Fibroblast of lung (primary cell): Measurements from ENCODE around the gene LTBP1. TPM values are rescaled to one million over a fixed set of nuclear protein-coding genes. Genes with fewer than 3 reads are reported as not detected.

Experiments
- DNase-seq, 2 donors: peaks; one replicate each; pipeline versions ENCODE4 v3.0.0 to v3.0.0-alpha.2; 2010; ENCODE audit warnings: low read depth in 2 of 2
- H2AFZ ChIP-seq: 2 replicates; pipeline ENCODE4 v1.5.1; 2012; ENCODE audit warnings: low read length, control low read depth, inconsistent platforms
- H3K27ac ChIP-seq: 2 replicates; pipeline ENCODE4 v1.5.1; 2011; ENCODE audit warnings: low read length, control low read depth; ENCODE audit not compliant: insufficient read depth
- H3K27me3 ChIP-seq: 2 replicates; pipeline ENCODE4 v1.5.1; 2011; ENCODE audit warnings: mild to moderate bottlenecking, low read length; ENCODE audit not compliant: control insufficient read depth, insufficient read depth
- H3K36me3 ChIP-seq: 2 replicates; pipeline ENCODE4 v1.5.1; 2011; ENCODE audit warnings: low read length; ENCODE audit not compliant: control insufficient read depth, insufficient read depth
- H3K4me1 ChIP-seq: 2 replicates; pipeline ENCODE4 v1.5.1; 2011; ENCODE audit warnings: low read length; ENCODE audit not compliant: control insufficient read depth, insufficient read depth; ENCODE audit errors: extremely low read depth
- H3K4me2 ChIP-seq: 2 replicates; pipeline ENCODE4 v1.5.1; 2011; ENCODE audit warnings: low read length, control low read depth; ENCODE audit not compliant: insufficient read depth; ENCODE audit errors: extremely low read depth
- H3K4me3 ChIP-seq, 4 experiments: fragments of 200-600 bp in 1 of 4; sonication (generic) in 1 of 4; replicated peaks in 1 of 4; 2 replicates each; pipeline ENCODE4 v1.5.1; 2011 to 2016; ENCODE audit warnings: low read length in 4 of 4, low read depth in 3 of 4, mild to moderate bottlenecking in 3 of 4, control low read depth in 2 of 4, inconsistent platforms in 1 of 4, mixed read lengths in 1 of 4; ENCODE audit not compliant: insufficient read depth in 1 of 4; ENCODE audit errors: control extremely low read depth in 1 of 4
- H3K79me2 ChIP-seq: 2 replicates; pipeline ENCODE4 v1.5.1; 2012; ENCODE audit warnings: mild to moderate bottlenecking, low read length, inconsistent platforms; ENCODE audit not compliant: control insufficient read depth, insufficient read depth
- H3K9ac ChIP-seq: 2 replicates; pipeline ENCODE4 v1.5.1; 2011; ENCODE audit warnings: mild to moderate bottlenecking, low read length, control low read depth; ENCODE audit not compliant: insufficient read depth
- H3K9me3 ChIP-seq: 2 replicates; pipeline ENCODE4 v1.5.1; 2012; ENCODE audit warnings: low read depth, low read length; ENCODE audit not compliant: control insufficient read depth, insufficient read depth
- H4K20me1 ChIP-seq: 2 replicates; pipeline ENCODE4 v1.5.1; 2011; ENCODE audit warnings: low read length; ENCODE audit not compliant: control insufficient read depth, insufficient read depth; ENCODE audit errors: extremely low read depth
- EZH2 ChIP-seq: IDR thresholded peaks from 2 replicates; pipeline ENCODE4 v1.5.1; 2012; ENCODE audit warnings: low read length, control low read depth, mild to moderate bottlenecking; ENCODE audit errors: missing control alignments
- polyA plus RNA-seq, 2 donors: library from polyadenylated mRNA; depleted of rRNA in 1 of 2; stranded (reverse) in 1 of 2; unstranded in 1 of 2; fragments of >200 nt; gene quantifications; 2 replicates each; pipeline ENCODE4 v1.2.1, GENCODE V29; 2011 to 2012; ENCODE audit warnings: missing spikeins in 1 of 2
- total RNA-seq: library from RNA; depleted of rRNA; stranded (reverse); fragments of >200 nt; gene quantifications from 2 replicates; pipeline ENCODE4 v1.2.1, GENCODE V29; 2014
- TF ChIP-seq, protein P1 (sequence below), 2 donors: IDR thresholded peaks in 1 of 2; conservative IDR thresholded peaks in 1 of 2; 1 replicate in 1 of 2; 2 replicates in 1 of 2; pipeline ENCODE4 v1.5.1; 2011 to 2012; ENCODE audit warnings: low read length in 2 of 2, control low read depth in 1 of 2, inconsistent platforms in 1 of 2, low read depth in 1 of 2, mild to moderate bottlenecking in 1 of 2

LTBP1 gene
- total and polyA plus RNA-seq, 2 donors (not counting 1 experiment from before 2014, with no cell fraction given): 254 to 324 TPM

DNA sequence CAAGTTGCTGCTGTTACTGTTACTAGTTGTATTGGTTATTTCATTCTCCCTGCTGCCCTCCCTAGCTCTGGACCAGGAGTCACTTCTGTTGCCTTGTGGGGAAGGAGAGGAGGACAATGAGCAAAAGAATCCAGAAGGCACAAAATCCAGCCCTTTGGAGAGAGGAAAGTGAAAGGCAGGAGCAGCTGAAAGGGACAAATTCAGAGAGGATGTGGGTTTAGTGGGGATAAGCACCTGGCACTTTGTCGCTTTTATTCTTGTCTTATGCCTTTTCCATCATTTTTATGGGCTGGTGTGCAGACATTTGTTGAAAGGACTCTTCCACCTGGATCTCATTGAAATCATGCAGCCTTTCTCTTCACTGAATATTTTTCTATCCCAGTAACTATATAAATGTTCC is 24.3 kb upstream of the LTBP1 start:
- no peak overlapping the region for H3K4me3 ChIP-seq
- H3K9ac ChIP-seq: no peak overlapping the region
- H3K79me2 ChIP-seq: no peaks in the 10 kb centered on the region
- no peaks in the 10 kb centered on the region for H4K20me1 ChIP-seq
- no peak overlapping the region for H3K4me2 ChIP-seq
- DNase-seq: no peak
- no peaks in the 10 kb centered on the region for H3K36me3 ChIP-seq
- H3K27ac ChIP-seq: no peak overlapping the region
- H3K27me3 ChIP-seq: peaks cover 7% of the 10 kb centered on the region
- no peaks in the 10 kb centered on the region for H3K9me3 ChIP-seq
- TF ChIP-seq, protein P1, sequence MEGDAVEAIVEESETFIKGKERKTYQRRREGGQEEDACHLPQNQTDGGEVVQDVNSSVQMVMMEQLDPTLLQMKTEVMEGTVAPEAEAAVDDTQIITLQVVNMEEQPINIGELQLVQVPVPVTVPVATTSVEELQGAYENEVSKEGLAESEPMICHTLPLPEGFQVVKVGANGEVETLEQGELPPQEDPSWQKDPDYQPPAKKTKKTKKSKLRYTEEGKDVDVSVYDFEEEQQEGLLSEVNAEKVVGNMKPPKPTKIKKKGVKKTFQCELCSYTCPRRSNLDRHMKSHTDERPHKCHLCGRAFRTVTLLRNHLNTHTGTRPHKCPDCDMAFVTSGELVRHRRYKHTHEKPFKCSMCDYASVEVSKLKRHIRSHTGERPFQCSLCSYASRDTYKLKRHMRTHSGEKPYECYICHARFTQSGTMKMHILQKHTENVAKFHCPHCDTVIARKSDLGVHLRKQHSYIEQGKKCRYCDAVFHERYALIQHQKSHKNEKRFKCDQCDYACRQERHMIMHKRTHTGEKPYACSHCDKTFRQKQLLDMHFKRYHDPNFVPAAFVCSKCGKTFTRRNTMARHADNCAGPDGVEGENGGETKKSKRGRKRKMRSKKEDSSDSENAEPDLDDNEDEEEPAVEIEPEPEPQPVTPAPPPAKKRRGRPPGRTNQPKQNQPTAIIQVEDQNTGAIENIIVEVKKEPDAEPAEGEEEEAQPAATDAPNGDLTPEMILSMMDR (conservative IDR thresholded peaks at IDR 0.05 in 1 of 2, IDR thresholded peaks at IDR 0.05 in 1 of 2; ENCODE audit: low read depth in 1 of 2, low read length in 2 of 2): no peak
- no peak for TF ChIP-seq EZH2
- no peak overlapping the region for H2AFZ ChIP-seq
- H3K4me1 ChIP-seq: no peaks in the 10 kb centered on the region

DNA sequence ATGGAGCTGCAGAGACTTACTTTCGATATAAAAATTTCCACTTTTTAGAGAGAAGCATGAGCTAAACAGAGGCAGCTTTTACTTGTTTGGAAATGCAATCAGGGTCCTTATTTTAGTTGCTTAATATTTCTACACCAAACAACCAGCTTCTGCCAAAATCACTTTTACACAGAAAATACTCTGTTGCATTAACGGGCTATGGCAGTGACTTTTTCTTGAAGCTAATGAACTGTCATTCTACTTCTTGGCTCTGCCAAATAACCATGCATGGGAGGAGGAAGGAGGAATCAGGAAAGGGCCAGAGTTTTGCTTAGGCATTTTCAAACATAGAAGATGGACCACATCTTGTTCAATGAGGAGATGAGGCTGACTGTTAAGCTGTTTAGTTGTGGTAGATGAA is 23.6 kb upstream of the LTBP1 start:
- TF ChIP-seq, protein P1 (conservative IDR thresholded peaks at IDR 0.05 in 1 of 2, IDR thresholded peaks at IDR 0.05 in 1 of 2; ENCODE audit: low read depth in 1 of 2, low read length in 2 of 2): no peak
- no peak for TF ChIP-seq EZH2
- no peaks in the 10 kb centered on the region for H3K79me2 ChIP-seq

DNA sequence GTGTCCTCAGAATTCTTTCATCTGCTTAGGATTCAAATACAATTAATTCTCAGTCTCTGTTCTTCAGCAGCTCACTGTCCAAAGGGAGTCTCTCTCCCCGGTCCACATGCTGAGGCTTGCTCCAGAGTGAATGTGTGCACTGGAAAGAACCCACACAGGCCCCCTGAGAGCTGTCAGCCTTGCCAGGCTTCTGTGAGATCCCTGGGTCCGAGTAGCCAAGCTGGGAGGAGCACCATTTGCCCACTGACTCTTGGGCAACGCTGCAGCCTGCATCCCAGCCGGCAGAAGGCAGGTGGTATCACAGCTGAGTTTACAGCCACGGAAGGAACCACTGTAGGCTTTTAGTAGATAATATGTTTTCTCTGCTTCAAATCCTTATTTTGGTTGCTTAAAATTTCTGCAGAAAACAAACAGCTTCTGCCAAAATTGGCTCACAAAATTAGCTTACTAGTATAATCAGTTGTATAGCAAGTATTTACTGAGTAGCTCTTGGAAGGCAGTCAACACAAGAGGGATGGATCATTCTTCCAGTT is 21.4 kb upstream of the LTBP1 start:
- DNase-seq: no peak
- H3K27ac ChIP-seq: no peak overlapping the region
- H4K20me1 ChIP-seq: no peaks in the 10 kb centered on the region
- H3K9me3 ChIP-seq: no peaks in the 10 kb centered on the region
- no peaks in the 10 kb centered on the region for H3K4me1 ChIP-seq
- no peak overlapping the region for H3K4me3 ChIP-seq
- no peak overlapping the region for H3K4me2 ChIP-seq
- no peak overlapping the region for H2AFZ ChIP-seq
- H3K36me3 ChIP-seq: no peaks in the 10 kb centered on the region
- no peak for TF ChIP-seq EZH2
- TF ChIP-seq, protein P1 (conservative IDR thresholded peaks at IDR 0.05 in 1 of 2, IDR thresholded peaks at IDR 0.05 in 1 of 2; ENCODE audit: low read depth in 1 of 2, low read length in 2 of 2): no peak
- H3K9ac ChIP-seq: no peak overlapping the region
- peaks cover 7% of the 10 kb centered on the region for H3K27me3 ChIP-seq
- no peaks in the 10 kb centered on the region for H3K79me2 ChIP-seq

More for the DNA sequence above, 23.6 kb upstream of the LTBP1 start:
- Histone ChIP-seq H3K27me3 (peaks cover 7% of the 10 kb centered on the region), H3K36me3 (no peaks in the 10 kb centered on the region), H3K4me1 (no peaks in the 10 kb centered on the region), H3K4me2 (no peak overlapping the region), H3K27ac (no peak overlapping the region), H3K9ac (no peak overlapping the region), H3K4me3 (no peak overlapping the region), H4K20me1 (no peaks in the 10 kb centered on the region), H2AFZ (no peak overlapping the region), H3K9me3 (no peaks in the 10 kb centered on the region)
- no peak for DNase-seq
